NB4 (cell line): ENCODE data around the gene RAB11FIP3.

Experiments used
- DNase-seq: peaks from one replicate; pipeline ENCODE4 v3.0.0; 2010; ENCODE audit warnings: low read depth
- H3K4me3 ChIP-seq: one replicate; pipeline ENCODE4 v1.5.1; 2011; ENCODE audit warnings: mild to moderate bottlenecking, low read depth, low read length, moderate library complexity
- MAX ChIP-seq: IDR thresholded peaks from 2 replicates; pipeline ENCODE4 v1.6.1; 2011; ENCODE audit warnings: low read depth, low read length
- MYC ChIP-seq: IDR thresholded peaks from 2 replicates; pipeline ENCODE4 v1.6.1; 2011; ENCODE audit warnings: low read depth, low read length
- POLR2A ChIP-seq: IDR thresholded peaks from 2 replicates; pipeline ENCODE4 v1.6.1; 2011; ENCODE audit warnings: mild to moderate bottlenecking; ENCODE audit not compliant: insufficient read length; ENCODE audit errors: extremely low read depth
- TF ChIP-seq, protein P1 (sequence below): IDR thresholded peaks from one replicate; pipeline ENCODE4 v1.5.1; 2012; ENCODE audit warnings: low read depth, low read length

Gene RAB11FIP3

GRCh38 chr16:440627-441026 lies 15.2 kb downstream of the RAB11FIP3 start:
- TF ChIP-seq, protein P1, sequence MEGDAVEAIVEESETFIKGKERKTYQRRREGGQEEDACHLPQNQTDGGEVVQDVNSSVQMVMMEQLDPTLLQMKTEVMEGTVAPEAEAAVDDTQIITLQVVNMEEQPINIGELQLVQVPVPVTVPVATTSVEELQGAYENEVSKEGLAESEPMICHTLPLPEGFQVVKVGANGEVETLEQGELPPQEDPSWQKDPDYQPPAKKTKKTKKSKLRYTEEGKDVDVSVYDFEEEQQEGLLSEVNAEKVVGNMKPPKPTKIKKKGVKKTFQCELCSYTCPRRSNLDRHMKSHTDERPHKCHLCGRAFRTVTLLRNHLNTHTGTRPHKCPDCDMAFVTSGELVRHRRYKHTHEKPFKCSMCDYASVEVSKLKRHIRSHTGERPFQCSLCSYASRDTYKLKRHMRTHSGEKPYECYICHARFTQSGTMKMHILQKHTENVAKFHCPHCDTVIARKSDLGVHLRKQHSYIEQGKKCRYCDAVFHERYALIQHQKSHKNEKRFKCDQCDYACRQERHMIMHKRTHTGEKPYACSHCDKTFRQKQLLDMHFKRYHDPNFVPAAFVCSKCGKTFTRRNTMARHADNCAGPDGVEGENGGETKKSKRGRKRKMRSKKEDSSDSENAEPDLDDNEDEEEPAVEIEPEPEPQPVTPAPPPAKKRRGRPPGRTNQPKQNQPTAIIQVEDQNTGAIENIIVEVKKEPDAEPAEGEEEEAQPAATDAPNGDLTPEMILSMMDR: no peak
- TF ChIP-seq MAX (no peak), MYC (no peak), POLR2A (no peak)
- DNase-seq: no peak
- H3K4me3 ChIP-seq: no peak overlapping the region

DNA sequence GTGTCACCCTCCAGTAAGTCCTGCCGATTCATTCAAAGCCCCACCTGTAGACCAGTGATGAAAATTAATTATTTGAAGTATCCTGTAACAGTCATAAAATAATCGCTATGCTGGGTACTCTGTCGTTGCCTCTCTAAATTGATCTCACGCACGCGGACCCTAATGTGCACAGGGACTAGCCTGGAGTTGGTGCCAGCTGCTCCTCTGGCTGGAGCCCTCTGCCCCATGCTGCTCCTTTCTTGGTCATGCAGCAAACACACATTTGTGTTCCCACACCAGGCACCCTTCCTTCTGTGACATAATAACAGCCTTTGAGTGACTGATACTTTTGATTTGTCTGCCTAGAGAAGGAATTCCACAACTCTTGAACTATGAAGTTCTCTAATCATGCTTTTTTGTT lies 16.0 kb downstream of the RAB11FIP3 start:
- TF ChIP-seq MAX (no peak), MYC (no peak), POLR2A (no peak)
- TF ChIP-seq, protein P1: no peak
- H3K4me3 ChIP-seq: no peak overlapping the region
- DNase-seq: no peak

- TF ChIP-seq, protein P1: no peak
- no peak for TF ChIP-seq MAX
- no peak for TF ChIP-seq MYC
- no peak for TF ChIP-seq POLR2A
- DNase-seq: no peak
- no peak overlapping the region for H3K4me3 ChIP-seq
Observed at GRCh38 chr16:442976-443375, 17.5 kb downstream of the RAB11FIP3 start.

- no peak overlapping the region for H3K4me3 ChIP-seq
- TF ChIP-seq, protein P1: no peak
- TF ChIP-seq MAX (no peak), POLR2A (no peak), MYC (no peak)
- DNase-seq: no peak
Observed at GRCh38 chr16:444027-444426, 18.6 kb downstream of the RAB11FIP3 start.

- DNase-seq: no peak
- no peak overlapping the region for H3K4me3 ChIP-seq
- TF ChIP-seq, protein P1: no peak
- no peak for TF ChIP-seq MAX
- no peak for TF ChIP-seq MYC
- TF ChIP-seq POLR2A: no peak
Observed at GRCh38 chr16:445566-445965, 20.1 kb downstream of the RAB11FIP3 start.

- TF ChIP-seq POLR2A (no peak), MAX (no peak), MYC (no peak)
- TF ChIP-seq, protein P1: no peak
- DNase-seq: peak; percentile 61
- H3K4me3 ChIP-seq: no peak overlapping the region
Observed at GRCh38 chr16:450385-450784, 24.9 kb downstream of the RAB11FIP3 start.
